NCI-H2081 (cell line): Measurements from ENCODE around the gene PARP3.

Experiments
- DNase-seq, 2 experiments: peaks; one replicate each; lab custom pipeline; 2025; lab: John Stamatoyannopoulos, UW

Gene PARP3

GRCh38 chr3:51966922-51967383 lies 24.8 kb downstream of the PARP3 start:
- DNase-seq: peak in 1 of 2 experiments; percentile 17

- DNase-seq: peak; percentile 17 to 21
These were observed 25.4 kb downstream of the PARP3 start, which contains the start of gene PCBP4 for GRCh38 chr3:51967384-51968169. Gene PCBP4, minus strand, starts transcription at chr3:51967454. Its CDS starts 6,214 bp downstream, at chr3:51961240.

- no peak for DNase-seq
These were observed 26.1 kb downstream of the PARP3 start for GRCh38 chr3:51968170-51968775.

- no peak for DNase-seq
These were observed 26.9 kb downstream of the PARP3 start for GRCh38 chr3:51968883-51969678.

- no peak for DNase-seq
These were observed 27.7 kb downstream of the PARP3 start for GRCh38 chr3:51969841-51970240.

- DNase-seq: no peak
These were observed 28.6 kb downstream of the PARP3 start for GRCh38 chr3:51970606-51971300.

GRCh38 chr3:51971350-51971749 lies 29.2 kb downstream of the PARP3 start:
- no peak for DNase-seq

- peak in 1 of 2 experiments; percentile 15 for DNase-seq
These were observed 32.3 kb downstream of the PARP3 start for GRCh38 chr3:51974277-51974962.

- DNase-seq: peak; percentile 59 to 61
These were observed 33.0 kb downstream of the PARP3 start, which contains the start of gene ABHD14A for GRCh38 chr3:51974963-51975851. Gene ABHD14A, plus strand, starts transcription at chr3:51975064. Its CDS starts 72 bp downstream, at chr3:51975136.

- peak; percentile 20 to 21 for DNase-seq
These were observed 33.8 kb downstream of the PARP3 start for GRCh38 chr3:51975852-51976549.

- no peak for DNase-seq
These were observed 35.4 kb downstream of the PARP3 start for GRCh38 chr3:51977446-51978142.

- no peak for DNase-seq
These were observed 36.0 kb downstream of the PARP3 start for GRCh38 chr3:51978143-51978502.

- no peak for DNase-seq
These were observed 38.1 kb downstream of the PARP3 start for GRCh38 chr3:51980253-51980652.

- peak; percentile 14 to 48 for DNase-seq
These were observed 40.2 kb downstream of the PARP3 start for GRCh38 chr3:51982352-51982837.

GRCh38 chr3:51982838-51983577 lies 40.8 kb downstream of the PARP3 start, which contains the start of gene ACY1:
Gene ACY1, plus strand, starts transcription at chr3:51983535. Its CDS starts 530 bp downstream, at chr3:51984065.
- DNase-seq: peak; percentile 24 to 70

- no peak for DNase-seq
These were observed 41.6 kb downstream of the PARP3 start for GRCh38 chr3:51983578-51984268.

- no peak for DNase-seq
These were observed 42.1 kb downstream of the PARP3 start for GRCh38 chr3:51984269-51984647.
